GM21576 (cell line): Measurements from ENCODE around the gene SLC5A1.
"Not testable (repeated sequence)": the region's sequence is repeated elsewhere in the genome, so short reads cannot be mapped to it uniquely, and the experiment has no call there.

Source experiments
- ATAC-seq: cut with Tn5 transposase; IDR thresholded peaks from one replicate; pipeline ENCODE4 v1.9.1; 2021; ENCODE audit warnings: mild to moderate bottlenecking, moderate library complexity; ENCODE audit not compliant: unreplicated experiment

SLC5A1 gene

DNA sequence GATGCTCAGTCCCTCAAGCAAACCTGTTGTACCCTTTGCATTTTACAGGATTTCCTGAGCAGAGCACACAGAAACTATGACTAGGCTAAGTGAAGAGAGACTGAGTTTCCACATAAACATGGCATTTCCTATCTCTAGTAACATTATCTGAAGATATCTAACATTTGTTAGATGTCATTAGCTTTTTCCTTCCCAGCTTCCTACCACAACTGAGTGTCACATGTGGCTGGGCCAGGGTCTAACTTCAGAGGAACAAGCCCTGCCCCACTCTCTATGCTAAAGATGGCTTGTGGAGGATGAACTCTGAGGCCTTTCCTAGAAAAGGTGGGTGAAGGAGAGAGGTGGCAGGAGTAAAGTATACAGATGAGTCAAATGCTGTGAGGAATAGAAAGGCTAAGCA is 99.5 kb downstream of the SLC5A1 start:
- ATAC-seq, result no peak

DNA sequence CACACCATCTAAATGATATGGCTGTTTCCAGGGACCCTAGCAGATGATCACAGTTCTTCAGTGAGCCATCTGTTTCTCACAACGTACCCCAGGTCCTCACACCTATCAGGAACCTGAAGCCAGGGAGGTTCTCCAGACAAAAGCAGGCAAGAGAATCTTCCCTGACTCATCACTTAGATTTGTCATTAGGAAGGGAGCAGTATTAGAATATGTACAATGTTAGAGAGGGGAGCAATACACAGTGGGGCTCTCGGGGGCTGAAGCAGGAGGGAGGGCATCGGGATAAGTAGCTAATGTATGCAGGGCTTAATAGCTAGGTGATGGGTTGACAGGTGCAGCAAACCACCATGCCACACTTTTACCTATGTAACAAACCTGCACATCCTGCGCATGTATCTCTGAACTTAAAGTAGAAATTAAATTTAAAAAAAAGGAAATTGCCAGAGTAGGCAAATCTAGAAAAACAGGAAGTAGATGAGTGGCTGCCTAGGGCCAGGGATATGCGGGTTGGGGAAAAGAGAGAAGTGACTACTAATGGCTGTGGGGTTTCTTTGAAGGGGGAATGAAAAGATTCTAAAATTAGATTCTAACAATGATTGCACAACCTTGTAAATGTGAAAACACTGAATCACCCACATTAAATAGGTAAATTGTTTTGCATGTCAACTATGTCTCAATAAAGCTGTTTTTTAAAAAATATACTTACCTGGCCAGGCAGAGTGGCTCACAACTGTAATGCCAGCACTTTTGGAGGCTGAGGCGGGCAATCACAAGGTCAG is 101.6 kb downstream of the SLC5A1 start:
- no peak for ATAC-seq

DNA sequence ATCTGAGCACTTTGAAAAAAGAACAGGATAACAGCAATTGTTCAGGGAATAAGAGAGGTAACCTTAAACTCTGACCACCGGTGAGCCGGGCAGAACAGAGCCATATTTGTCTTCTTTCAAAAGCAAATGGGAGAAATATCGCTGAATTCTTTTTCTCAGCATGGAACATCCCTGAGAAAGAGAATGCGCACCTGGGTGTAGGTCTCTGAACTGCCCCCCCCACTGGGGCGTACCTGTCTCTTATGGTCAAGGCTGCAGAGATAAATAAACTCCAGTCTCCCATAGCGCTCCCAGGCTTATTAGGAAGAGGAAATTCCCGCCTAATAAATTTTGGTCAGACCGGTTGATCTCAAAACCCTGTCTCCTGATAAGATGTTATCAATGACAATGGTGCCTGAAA is 104.1 kb downstream of the SLC5A1 start:
- ATAC-seq, result not testable (repeated sequence)

DNA sequence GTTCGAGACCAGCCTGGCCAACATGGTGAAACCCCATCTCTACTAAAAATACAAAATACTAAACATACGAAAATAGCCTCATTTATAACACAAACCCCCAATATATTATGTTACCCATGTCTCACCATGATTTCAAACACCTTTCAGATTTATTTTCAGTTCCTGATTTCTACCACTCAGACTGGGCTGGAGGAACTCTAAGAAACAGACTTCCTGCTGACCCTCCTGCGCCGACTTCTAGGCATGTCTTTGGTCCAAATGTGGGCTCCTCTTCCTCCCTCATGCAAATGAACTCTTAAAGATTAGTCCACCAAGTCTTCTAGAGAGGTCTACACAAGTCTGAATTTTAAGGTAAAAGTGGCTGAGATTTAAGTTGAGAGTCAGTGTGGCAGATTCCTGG is 105.3 kb downstream of the SLC5A1 start:
- ATAC-seq, result not testable (repeated sequence)

DNA sequence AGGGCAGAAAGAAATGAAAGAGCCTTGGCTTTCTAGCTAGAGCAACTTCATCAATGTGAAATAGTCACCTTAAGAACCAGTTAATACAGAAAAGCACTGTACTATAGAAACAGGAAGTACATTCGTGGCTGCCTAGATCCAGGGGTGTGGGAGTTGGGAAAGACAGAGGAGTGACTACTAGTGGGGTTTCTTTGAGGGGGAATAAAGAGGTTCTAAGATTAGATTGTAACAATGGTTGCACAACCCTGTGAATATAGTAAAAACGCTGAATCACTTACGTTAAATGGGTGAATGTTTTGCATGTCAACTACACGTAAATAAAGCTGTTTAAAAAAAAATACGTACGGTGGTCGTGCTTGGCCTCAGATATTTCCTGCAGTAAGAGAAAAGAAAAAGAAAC is 107.6 kb downstream of the SLC5A1 start:
- ATAC-seq, result not testable (repeated sequence)

DNA sequence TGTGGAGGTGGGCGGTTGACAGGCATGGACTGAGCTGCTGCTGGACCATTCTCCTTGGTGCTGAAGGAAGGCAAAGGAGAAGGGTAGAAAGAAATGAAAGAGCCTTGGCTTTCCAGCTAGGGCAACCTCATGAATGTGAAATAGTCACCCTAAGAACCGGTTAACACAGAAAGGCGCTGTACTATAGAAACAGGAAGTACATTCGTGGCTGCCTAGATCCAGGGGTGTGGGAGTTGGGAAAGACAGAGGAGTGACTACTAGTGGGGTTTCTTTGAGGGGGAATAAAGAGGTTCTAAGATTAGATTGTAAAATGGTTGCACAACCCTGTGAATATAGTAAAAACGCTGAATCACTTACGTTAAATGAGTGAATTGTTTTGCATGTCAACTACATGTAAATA is 108.6 kb downstream of the SLC5A1 start:
- ATAC-seq, result not testable (repeated sequence)

DNA sequence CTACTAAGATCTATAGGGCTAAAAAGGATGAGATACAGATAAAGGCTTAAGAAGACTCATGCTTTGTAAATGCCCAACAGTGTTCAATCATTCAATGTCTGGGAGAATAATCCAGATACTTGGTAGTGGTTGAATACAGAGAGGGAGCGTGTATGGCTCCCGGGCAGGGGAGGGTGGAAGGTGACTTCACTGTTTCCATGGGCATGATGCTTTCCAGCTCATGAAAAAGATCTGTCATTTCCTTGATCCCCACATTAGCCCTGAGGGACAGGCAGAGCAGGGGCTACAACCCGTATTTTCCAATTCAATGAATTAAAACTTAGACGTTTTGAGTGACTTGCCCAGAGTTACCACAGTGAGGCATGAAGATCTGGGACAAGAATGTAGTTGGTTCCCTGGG is 111.7 kb downstream of the SLC5A1 start:
- not testable (repeated sequence) for ATAC-seq

DNA sequence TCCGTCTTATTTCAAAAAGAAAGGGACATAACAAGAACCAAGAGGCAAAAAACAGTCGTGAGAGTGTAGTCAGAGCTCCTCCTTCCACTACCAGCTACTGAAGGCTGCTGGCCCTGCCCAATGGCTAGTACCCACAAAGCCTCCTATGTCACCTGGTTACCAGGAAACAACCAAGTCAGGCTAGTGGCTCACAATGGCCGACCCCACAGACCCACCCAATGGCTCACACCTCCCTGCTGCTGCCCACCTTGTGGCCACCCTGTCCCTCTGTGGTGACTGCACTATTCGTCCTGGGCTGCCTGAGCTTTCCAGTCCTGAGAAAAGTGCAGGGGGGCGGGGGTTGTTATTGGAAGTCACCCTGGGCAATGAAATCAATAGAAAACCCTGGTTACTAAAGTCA is 114.6 kb downstream of the SLC5A1 start:
- ATAC-seq, result not testable (repeated sequence)

DNA sequence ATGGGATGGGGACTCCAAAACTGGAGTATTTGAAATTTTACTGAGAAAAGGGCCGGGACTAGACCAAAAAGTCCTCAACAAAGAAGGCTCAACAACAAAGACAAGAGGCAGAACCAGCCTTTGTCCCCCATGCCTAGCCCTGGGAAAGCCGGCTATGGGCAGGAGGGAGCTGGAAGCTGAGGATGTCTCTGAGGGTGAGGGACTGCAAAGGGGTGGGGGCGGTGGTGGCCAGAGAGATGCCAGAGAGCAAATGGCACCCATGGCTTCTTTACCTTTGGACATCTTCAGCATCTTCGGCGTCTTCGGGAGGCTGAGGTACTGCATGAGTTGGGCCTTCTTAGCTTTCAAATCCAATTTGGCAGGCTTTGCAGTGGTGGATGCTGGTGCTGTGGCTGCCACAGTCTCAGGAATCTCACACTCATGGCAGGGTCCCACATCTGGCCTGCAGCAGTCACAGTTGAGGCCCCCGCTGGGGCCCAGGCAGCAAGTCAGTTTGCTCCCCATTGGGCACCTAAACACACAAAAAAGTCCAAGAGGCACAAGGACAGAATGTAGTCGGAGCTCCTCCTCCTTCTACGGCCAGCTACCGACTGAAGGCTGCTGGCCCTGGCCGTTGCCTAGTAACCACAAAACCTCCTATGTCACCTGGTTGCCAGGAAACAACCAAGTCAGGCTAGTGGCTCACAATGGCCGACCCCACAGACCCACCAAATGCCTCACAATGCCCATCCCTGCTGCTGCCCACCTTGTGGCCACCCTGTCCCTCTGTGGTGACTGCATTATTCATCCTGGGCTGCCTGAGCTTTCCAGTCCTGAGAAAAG is 115.9 kb downstream of the SLC5A1 start, which contains the start of gene C22orf42:
TSS of gene C22orf42 (minus strand) at position 592 of the 822 bp plus-strand sequence. CDS start at position 504, 88 bp downstream.
- ATAC-seq, result no peak

DNA sequence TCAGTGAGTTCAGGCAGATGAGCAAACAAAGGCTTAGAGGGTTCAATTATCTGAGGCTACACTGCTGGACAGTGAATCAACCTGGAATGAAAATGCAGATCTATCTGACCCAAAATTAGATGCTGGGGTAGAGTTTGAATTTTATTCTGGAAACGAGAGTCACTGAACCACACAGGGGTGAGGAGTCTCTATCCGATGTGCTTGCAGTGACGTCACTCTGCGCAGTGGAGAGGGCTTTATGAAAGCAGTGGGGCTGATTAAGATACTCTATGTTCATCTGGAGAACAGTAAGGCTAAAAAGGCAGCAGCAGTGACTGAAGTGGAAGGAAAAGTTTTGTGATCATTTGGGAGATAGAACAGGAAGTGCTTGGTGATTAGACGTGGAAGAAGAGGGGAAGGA is 117.3 kb downstream of the SLC5A1 start:
- not testable (repeated sequence) for ATAC-seq
